Coronary artery (tissue), 2 donors: ENCODE measurements around the gene C14orf180.
"Not testable (repeated sequence)": the region's sequence is repeated elsewhere in the genome, so short reads cannot be mapped to it uniquely, and the experiment has no call there.

Experiments used
- DNase-seq: peaks from one replicate; pipeline ENCODE4 v3.0.0-alpha.2; 2017; ENCODE audit warnings: low spot score
- H3K27ac ChIP-seq, 2 donors: fragments of 200-600 bp; sonication (generic); one replicate each; pipeline ENCODE4 v1.5.1; 2016 to 2019
- H3K4me3 ChIP-seq: fragments of 200-600 bp; sonication (generic); 2 replicates; pipeline ENCODE4 v1.5.1; 2016; ENCODE audit warnings: mild to moderate bottlenecking, moderate library complexity
- TF ChIP-seq, protein P1 (sequence below): fragments of 200-600 bp; sonication (generic); IDR thresholded peaks from one replicate; pipeline ENCODE4 v1.5.1; 2019; ENCODE audit warnings: antibody characterized with exemption

C14orf180 gene

DNA sequence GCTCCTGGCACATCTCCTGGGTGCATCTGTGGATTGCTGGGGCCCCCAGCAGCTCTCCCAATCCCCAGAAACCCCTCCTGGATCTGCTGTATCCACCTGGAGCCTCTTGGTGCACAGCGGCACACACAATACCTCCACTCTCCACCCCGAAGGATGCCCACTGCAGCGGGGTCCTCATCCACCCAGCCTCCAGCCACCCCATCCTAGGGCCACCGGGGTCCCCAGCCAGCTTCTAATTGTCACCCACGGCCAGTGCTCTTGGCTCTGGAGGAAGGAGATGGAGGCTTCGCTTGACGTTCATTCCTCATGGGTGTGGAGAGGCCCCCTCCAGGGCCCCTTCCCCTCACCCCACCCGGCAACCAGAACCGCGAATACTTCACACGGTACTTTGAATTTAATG is 56.6 kb downstream of the C14orf180 start:
- Histone ChIP-seq H3K4me3 (no peak overlapping the region), H3K27ac (no peak overlapping the region)
- peak; percentile 58 for DNase-seq
- TF ChIP-seq, protein P1, sequence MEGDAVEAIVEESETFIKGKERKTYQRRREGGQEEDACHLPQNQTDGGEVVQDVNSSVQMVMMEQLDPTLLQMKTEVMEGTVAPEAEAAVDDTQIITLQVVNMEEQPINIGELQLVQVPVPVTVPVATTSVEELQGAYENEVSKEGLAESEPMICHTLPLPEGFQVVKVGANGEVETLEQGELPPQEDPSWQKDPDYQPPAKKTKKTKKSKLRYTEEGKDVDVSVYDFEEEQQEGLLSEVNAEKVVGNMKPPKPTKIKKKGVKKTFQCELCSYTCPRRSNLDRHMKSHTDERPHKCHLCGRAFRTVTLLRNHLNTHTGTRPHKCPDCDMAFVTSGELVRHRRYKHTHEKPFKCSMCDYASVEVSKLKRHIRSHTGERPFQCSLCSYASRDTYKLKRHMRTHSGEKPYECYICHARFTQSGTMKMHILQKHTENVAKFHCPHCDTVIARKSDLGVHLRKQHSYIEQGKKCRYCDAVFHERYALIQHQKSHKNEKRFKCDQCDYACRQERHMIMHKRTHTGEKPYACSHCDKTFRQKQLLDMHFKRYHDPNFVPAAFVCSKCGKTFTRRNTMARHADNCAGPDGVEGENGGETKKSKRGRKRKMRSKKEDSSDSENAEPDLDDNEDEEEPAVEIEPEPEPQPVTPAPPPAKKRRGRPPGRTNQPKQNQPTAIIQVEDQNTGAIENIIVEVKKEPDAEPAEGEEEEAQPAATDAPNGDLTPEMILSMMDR = no peak

DNA sequence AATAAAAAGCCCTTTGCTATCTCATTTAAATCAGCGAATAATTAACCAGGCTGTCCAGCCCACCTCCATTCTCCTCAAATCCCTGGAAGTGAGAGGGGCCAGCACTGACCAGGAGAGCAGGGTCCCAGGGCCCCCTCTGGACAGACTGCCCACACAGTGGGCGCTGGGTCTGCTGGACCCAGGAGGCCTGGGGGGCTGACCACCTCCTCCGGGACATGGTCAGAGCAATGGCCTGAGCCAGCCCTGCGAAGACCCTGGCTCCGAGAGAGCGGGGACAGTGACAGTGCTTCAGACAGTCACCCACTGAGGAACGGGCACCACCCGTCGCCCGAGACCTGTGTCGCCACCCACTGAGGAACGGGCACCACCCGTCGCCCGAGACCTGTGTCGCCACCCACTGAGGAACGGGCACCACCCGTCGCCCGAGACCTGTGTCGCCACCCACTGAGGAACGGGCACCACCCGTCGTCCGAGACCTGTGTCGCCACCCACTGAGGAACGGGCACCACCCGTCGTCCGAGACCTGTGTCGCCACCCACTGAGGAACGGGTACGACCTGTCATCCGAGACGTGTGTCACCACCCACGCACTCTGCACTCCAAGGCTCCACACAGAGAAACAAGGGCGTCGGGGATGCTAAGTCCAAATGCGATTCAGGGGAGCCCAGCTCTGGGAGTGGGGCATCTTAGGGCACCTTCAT is 57.4 kb downstream of the C14orf180 start:
- not testable (repeated sequence) for H3K27ac ChIP-seq, DNase-seq, H3K4me3 ChIP-seq

DNA sequence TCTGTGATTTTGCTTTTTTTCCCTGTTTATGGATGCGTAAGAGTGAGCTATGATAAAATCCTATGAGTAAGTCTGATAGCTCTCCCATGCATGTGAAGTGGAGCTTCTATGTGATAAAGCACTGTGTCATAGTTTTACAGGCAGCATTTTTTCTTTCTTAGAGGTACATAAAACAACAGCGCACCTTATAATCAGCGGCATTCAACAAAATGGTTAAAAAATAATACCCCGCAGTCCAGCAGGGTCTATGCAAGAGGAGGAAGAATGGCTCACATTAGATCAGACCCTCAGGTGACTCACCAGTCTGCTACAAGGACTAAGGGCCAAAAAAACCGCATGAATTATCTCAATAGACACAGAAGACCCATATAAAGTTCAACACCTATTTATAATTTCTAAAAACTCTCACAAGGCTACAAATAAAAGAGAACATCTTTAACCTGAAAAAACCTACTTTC is 58.0 kb downstream of the C14orf180 start:
- no peak overlapping the region for H3K27ac ChIP-seq

DNA sequence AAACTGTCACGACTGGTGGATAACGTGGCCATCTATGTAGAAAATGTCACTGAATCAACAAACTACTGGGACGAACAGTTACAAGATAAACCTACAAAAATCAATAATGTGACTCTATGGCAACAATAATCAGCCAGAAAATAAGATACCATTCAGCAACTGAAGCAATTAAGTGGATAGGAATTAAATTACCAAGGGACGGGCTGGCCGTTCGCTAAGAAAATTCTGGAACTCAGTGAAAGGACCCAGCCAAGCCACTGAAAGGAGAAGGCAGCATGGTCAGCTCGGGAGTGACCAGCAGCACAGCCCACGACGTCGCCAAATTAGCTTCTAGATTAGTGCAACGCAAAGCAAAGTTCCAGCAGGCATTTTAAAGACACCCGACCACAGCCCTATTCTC is 58.6 kb downstream of the C14orf180 start:
- no peak overlapping the region for H3K27ac ChIP-seq
- no peak for DNase-seq
- H3K4me3 ChIP-seq = no peak overlapping the region
- TF ChIP-seq, protein P1 = no peak

More for the DNA sequence above, 58.0 kb downstream of the C14orf180 start:
- H3K4me3 ChIP-seq = no peak overlapping the region
- TF ChIP-seq, protein P1 = no peak
- DNase-seq = no peak

DNA sequence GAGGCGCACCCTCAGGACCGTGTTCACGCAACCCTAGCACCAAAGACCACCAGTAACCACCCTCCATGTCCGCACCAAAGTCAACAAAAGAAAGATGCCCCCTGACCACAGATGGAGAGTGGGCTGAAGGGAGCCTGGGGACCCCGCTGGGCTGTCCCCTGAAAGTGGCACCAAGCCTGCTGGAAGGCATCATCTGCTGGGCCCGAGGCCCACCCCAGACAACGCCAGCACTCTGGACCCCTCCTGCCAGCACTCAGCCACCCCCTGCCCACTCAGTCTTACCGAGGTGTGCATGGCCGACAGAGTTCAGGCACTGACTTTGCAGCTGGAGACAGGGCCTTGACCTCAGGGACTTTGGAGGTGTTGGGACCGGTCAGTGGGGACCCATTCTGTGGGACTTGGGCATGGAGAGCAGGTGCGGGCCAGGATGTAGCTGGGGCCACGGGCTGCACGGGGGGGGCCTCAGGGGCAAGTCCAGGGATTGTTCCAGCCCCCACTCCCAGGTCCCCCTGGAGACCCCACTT is 59.4 kb downstream of the C14orf180 start:
- TF ChIP-seq, protein P1 = no peak
- Histone ChIP-seq H3K27ac (no peak overlapping the region), H3K4me3 (no peak overlapping the region)
- DNase-seq = no peak

DNA sequence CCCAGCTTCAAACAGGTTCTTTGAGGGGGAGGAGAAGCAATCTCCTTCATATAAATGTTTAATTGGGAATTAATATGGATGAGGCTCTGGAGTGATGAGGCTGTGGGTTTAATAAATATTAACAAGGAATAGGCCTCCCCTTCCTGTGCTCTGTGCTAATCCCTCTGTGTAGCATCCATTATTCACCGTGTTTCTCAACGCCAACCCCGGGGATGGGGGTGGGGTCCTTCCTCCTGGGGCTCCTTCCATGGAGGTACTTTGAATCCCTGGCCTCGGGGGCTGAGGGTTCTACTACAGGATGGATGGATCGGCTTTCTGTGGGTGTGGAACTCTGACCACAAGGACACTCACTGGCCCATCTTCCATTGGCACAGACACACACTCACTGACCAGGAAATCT is 59.9 kb downstream of the C14orf180 start:
- TF ChIP-seq, protein P1 = no peak
- DNase-seq = no peak

More for the DNA sequence above, 59.9 kb downstream of the C14orf180 start:
- no peak overlapping the region for H3K27ac ChIP-seq
- no peak overlapping the region for H3K4me3 ChIP-seq
